Measurements from ENCODE around the gene ELF4. TPM values are rescaled to one million over a fixed set of nuclear protein-coding genes. Genes with fewer than 3 reads are reported as not detected.

The ELF4 gene
- total RNA-seq, 4 donors from 2014 or later: 4.5 to 9.5 (median 7.5) TPM

DNA sequence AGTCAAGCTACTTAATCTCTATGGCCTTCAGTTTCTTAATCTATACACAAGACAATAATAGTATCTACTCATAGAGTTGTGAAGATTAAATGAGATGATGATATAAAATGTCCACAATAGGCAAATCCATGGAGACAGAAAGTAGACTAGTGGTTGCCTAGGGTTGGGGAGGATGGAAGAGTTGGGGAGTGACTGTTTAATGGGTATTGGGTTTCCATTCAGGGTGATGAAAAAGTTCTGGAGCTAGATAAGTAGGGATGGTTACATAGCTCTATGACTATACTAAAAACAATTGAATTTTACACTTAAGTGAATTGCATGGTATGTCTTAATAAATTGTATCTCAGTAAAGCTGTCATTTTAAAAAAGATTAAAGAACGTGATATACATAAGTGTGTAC lies 92.2 kb downstream of the ELF4 start:
- Histone ChIP-seq H3K4me1 (peaks cover 0 to 15% (median 0%) of the 10 kb centered on the region in 3 donors), H3K27me3 (no peaks in the 10 kb centered on the region), H3K27ac (no peak overlapping the region), H3K4me3 (no peak overlapping the region), H3K9me3 (no peaks in the 10 kb centered on the region), H3K36me3 (peaks cover 0 to 59% of the 10 kb centered on the region in 2 donors)
- ATAC-seq: no peak
- 71 to 83% methylated on average over 1 of the region's 1 CpG for WGBS, 2 donors (ENCODE audit: low coverage in 1 of 2)
- TF ChIP-seq POLR2AphosphoS5 (IDR thresholded peaks at IDR 0.05) (no peak), POLR2A (IDR thresholded peaks at IDR 0.05) (no peak), EP300 (IDR thresholded peaks at IDR 0.05) (no peak)
- TF ChIP-seq, protein P1, sequence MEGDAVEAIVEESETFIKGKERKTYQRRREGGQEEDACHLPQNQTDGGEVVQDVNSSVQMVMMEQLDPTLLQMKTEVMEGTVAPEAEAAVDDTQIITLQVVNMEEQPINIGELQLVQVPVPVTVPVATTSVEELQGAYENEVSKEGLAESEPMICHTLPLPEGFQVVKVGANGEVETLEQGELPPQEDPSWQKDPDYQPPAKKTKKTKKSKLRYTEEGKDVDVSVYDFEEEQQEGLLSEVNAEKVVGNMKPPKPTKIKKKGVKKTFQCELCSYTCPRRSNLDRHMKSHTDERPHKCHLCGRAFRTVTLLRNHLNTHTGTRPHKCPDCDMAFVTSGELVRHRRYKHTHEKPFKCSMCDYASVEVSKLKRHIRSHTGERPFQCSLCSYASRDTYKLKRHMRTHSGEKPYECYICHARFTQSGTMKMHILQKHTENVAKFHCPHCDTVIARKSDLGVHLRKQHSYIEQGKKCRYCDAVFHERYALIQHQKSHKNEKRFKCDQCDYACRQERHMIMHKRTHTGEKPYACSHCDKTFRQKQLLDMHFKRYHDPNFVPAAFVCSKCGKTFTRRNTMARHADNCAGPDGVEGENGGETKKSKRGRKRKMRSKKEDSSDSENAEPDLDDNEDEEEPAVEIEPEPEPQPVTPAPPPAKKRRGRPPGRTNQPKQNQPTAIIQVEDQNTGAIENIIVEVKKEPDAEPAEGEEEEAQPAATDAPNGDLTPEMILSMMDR (IDR thresholded peaks at IDR 0.05): no peak

GRCh38 chrX:130015181-130015580 lies 95.1 kb downstream of the ELF4 start:
- 88% methylated on average over 3 of the region's 15 CpGs; no CpG with 5 or more reads in 1 of the 2 donors for WGBS, 2 donors (ENCODE audit: low coverage in 1 of 2)
- Histone ChIP-seq H3K36me3 (peaks cover 0 to 45% of the 10 kb centered on the region in 2 donors), H3K9me3 (no peaks in the 10 kb centered on the region), H3K4me1 (peaks cover 0 to 15% (median 0%) of the 10 kb centered on the region in 3 donors), H3K27me3 (no peaks in the 10 kb centered on the region), H3K4me3 (no peak overlapping the region), H3K27ac (no peak overlapping the region)
- ATAC-seq: no peak
- no peak for TF ChIP-seq POLR2AphosphoS5 (IDR thresholded peaks at IDR 0.05)
- TF ChIP-seq POLR2A (IDR thresholded peaks at IDR 0.05): no peak
- TF ChIP-seq EP300 (IDR thresholded peaks at IDR 0.05): no peak
- TF ChIP-seq, protein P1 (IDR thresholded peaks at IDR 0.05): no peak

Other genes with a start within 250 kb of the ELF4 start
- 10 to 100 TPM; 12.5 to 17.6 (median 15.9) TPM for gene UTP14A, start 204.3 kb downstream of the ELF4 start, total RNA-seq
- 10 to 100 TPM in 1 of 4 donors, 1 to 10 TPM in 3; 2.8 to 10.4 (median 6.6) TPM for gene BCORL1, start 127.9 kb downstream of the ELF4 start, total RNA-seq
- gene AIFM1, start 55.3 kb upstream of the ELF4 start, total RNA-seq: 10 to 100 TPM; 14.0 to 25.5 (median 16.9) TPM
- gene RAB33A, start 61.5 kb upstream of the ELF4 start, total RNA-seq: 1 to 10 TPM in 1 of 4 donors, under 1 TPM in 1, not detected in 2; 0.93 to 1.2 TPM
- gene ZNF280C, start 158.4 kb upstream of the ELF4 start, total RNA-seq: 1 to 10 TPM; 2.7 to 4.6 (median 3.8) TPM
- 10 to 100 TPM in 1 of 4 donors, 1 to 10 TPM in 3; 7.8 to 12.9 (median 8.4) TPM for gene SLC25A14, start 229.4 kb upstream of the ELF4 start, total RNA-seq

Data from gastroesophageal sphincter (tissue), 4 donors.